ENCODE results near the gene INTS1.
"Not testable (repeated sequence)": the region's sequence is repeated elsewhere in the genome, so short reads cannot be mapped to it uniquely, and the experiment has no call there.

The INTS1 gene

DNA sequence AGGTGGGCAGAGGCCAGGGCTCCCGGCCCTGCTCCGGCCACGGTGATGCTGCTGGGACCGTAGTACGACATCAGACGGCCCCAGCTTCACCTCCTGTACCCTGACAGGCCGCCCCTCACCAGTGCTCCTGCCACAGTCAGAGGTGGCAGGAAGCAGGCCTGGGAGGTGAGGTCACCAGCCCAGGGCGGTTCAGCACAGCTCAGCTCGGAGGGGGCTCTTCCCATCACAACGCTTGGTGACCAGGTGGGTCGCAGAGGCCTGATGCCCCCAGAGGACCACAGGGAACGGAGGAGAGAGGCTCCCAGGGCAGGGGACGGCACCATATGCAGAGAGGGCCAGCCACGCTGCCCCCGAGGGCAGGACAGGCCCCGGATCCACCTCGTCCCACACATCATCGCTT lies 53.8 kb downstream of the INTS1 start:
- Mint-ChIP-seq H3K27me3 (no peaks in the 10 kb centered on the region), H3K4me3 (no peak overlapping the region), H3K27ac (no peak overlapping the region), H3K36me3 (ENCODE audit: low read depth) (no peaks in the 10 kb centered on the region), H3K4me1 (no peaks in the 10 kb centered on the region), H3K9me3 (no peaks in the 10 kb centered on the region)
- ATAC-seq (no peak), DNase-seq (no peak)

DNA sequence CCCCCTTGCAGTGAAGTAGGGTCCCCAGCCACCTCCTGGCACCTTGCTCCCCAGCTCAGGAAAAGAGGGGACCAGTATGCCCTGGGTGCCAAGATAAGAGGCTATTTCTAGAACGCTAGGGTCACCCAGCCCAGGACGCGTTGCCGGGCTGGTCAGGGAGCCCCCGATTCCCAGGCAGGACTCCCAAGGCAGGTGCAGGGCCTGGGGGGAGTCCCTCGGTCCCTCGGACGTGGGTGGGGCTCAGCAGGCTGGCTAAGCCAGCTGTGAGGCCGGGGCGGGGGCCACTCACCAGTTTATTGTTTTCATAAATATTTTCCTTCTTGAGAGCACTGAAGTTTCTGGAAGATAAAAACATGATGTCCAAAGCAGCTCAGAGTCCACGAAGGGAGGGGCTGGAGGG lies 54.2 kb downstream of the INTS1 start:
- H3K9me3 Mint-ChIP-seq: no peaks in the 10 kb centered on the region
- no peak for DNase-seq
- ATAC-seq: no peak
- H3K4me1 Mint-ChIP-seq: no peaks in the 10 kb centered on the region
- H3K4me3 Mint-ChIP-seq: no peak overlapping the region
- H3K36me3 Mint-ChIP-seq (ENCODE audit: low read depth): no peaks in the 10 kb centered on the region
- no peak overlapping the region for H3K27ac Mint-ChIP-seq
- H3K27me3 Mint-ChIP-seq: no peaks in the 10 kb centered on the region

GRCh38 chr7:1449501-1449900 lies 54.7 kb downstream of the INTS1 start:
- no peaks in the 10 kb centered on the region for H3K36me3 Mint-ChIP-seq (ENCODE audit: low read depth)
- H3K27me3 Mint-ChIP-seq: no peaks in the 10 kb centered on the region
- no peak for ATAC-seq
- H3K27ac Mint-ChIP-seq: no peak overlapping the region
- no peak overlapping the region for H3K4me3 Mint-ChIP-seq
- no peaks in the 10 kb centered on the region for H3K9me3 Mint-ChIP-seq
- no peaks in the 10 kb centered on the region for H3K4me1 Mint-ChIP-seq
- DNase-seq: no peak

DNA sequence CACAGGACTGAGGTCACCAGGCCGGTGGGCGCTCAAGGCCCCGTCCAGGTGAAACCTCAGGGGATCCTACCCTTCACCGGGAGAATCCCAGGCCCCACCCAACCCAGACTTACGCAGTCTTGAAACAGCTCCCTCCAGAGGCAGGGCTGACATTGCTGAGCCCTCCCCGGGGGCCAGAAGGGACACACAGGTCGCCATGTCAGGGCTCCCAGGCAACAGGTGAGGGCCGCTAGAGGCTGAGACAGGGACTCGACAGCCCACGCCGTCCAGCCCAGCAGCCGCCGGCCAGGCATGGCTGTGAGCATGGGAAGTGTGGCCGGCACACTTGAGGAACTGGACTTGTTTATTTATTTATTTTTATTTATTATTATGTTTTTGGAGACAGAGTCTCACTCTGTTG lies 55.2 kb downstream of the INTS1 start:
- Mint-ChIP-seq H3K9me3 (no peaks in the 10 kb centered on the region), H3K27ac (no peak overlapping the region)
- ATAC-seq: no peak

DNA sequence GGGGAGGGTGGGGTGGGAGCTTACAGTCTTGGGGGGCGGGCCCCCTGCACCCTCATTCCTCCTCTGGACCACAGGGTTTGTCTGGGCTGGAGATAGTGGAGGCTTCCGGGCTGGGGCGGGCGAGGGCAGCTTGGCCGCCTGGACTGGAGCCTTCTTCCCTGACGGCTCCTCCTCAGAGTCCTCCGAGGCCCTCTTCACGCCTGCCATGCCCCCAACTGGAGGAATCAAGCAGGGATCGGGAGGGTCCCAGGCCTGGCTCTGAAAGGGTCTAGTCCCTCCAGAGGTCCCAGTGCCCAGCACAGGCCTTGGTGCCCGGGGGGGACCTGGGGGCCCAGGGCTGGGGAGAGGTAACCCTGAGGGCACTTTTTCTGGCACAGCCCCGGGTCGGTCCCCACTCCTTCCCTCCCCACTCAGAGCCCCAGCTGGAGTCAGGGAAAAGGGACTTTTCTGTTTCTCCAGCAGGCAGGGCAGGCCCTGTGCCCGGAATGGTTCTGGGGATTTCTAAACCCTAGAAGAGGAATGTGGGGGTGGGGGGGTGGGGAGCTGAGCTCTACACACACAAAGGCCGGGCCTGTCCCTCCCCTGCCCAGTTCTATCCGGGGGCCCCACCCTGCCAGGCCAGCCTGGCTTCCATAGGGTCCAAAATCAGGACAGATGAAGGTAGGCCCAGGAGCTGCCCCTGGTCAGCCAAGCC lies 56.5 kb downstream of the INTS1 start:
- Mint-ChIP-seq H3K4me3 (no peak overlapping the region), H3K27ac (no peak overlapping the region), H3K36me3 (ENCODE audit: low read depth) (no peaks in the 10 kb centered on the region), H3K4me1 (no peaks in the 10 kb centered on the region), H3K9me3 (no peaks in the 10 kb centered on the region), H3K27me3 (no peaks in the 10 kb centered on the region)
- no peak for ATAC-seq
- DNase-seq: no peak

More for the DNA sequence above, 55.2 kb downstream of the INTS1 start:
- Mint-ChIP-seq H3K36me3 (ENCODE audit: low read depth) (no peaks in the 10 kb centered on the region), H3K27me3 (no peaks in the 10 kb centered on the region), H3K4me1 (no peaks in the 10 kb centered on the region), H3K4me3 (no peak overlapping the region)
- DNase-seq: no peak

GRCh38 chr7:1447112-1447511 lies 57.1 kb downstream of the INTS1 start:
- ATAC-seq (no peak), DNase-seq (no peak)
- Mint-ChIP-seq H3K36me3 (ENCODE audit: low read depth) (no peaks in the 10 kb centered on the region), H3K9me3 (no peaks in the 10 kb centered on the region), H3K27me3 (no peaks in the 10 kb centered on the region), H3K27ac (no peak overlapping the region), H3K4me1 (no peaks in the 10 kb centered on the region), H3K4me3 (no peak overlapping the region)

DNA sequence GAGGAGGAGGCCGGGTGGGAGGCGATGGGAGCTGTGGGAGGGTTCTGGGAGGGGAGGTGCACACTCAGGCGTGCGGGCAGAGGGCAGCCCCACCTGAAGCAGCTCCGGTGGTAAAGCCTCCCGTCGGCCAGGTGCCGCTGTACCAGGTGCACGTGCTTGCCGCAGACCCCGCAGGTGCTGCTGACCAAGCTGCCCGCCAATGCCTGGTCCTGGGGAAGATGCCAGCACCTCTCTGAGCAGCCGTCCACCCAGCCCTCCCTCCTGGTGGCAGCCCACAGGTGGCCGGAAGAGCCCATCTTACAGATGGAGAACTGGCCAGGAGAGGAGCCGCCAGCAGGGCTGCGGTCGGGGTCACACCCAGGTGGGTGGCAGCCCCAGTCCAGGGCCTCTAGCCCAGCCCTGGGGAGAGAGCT lies 57.6 kb downstream of the INTS1 start:
- no peaks in the 10 kb centered on the region for H3K27me3 Mint-ChIP-seq
- no peaks in the 10 kb centered on the region for H3K4me1 Mint-ChIP-seq
- ATAC-seq (no peak), DNase-seq (no peak)
- no peak overlapping the region for H3K4me3 Mint-ChIP-seq
- H3K36me3 Mint-ChIP-seq (ENCODE audit: low read depth): no peaks in the 10 kb centered on the region
- H3K9me3 Mint-ChIP-seq: no peaks in the 10 kb centered on the region
- H3K27ac Mint-ChIP-seq: no peak overlapping the region

- not testable (repeated sequence) for ATAC-seq; H3K4me1 Mint-ChIP-seq; H3K4me3 Mint-ChIP-seq; H3K36me3 Mint-ChIP-seq (ENCODE audit: low read depth); DNase-seq; H3K27me3 Mint-ChIP-seq; H3K9me3 Mint-ChIP-seq; H3K27ac Mint-ChIP-seq
Measured at GRCh38 chr7:1446026-1446425, 58.2 kb downstream of the INTS1 start.

- no peaks in the 10 kb centered on the region for H3K27me3 Mint-ChIP-seq
- H3K27ac Mint-ChIP-seq: no peak overlapping the region
- DNase-seq (no peak), ATAC-seq (no peak)
- no peaks in the 10 kb centered on the region for H3K4me1 Mint-ChIP-seq
- no peaks in the 10 kb centered on the region for H3K9me3 Mint-ChIP-seq
- no peak overlapping the region for H3K4me3 Mint-ChIP-seq
- no peaks in the 10 kb centered on the region for H3K36me3 Mint-ChIP-seq (ENCODE audit: low read depth)
Measured at GRCh38 chr7:1445341-1445740, 58.8 kb downstream of the INTS1 start.

GRCh38 chr7:1444925-1445322 lies 59.3 kb downstream of the INTS1 start:
- no peaks in the 10 kb centered on the region for H3K4me1 Mint-ChIP-seq
- ATAC-seq (no peak), DNase-seq (no peak)
- H3K27me3 Mint-ChIP-seq: no peaks in the 10 kb centered on the region
- no peaks in the 10 kb centered on the region for H3K36me3 Mint-ChIP-seq (ENCODE audit: low read depth)
- H3K27ac Mint-ChIP-seq: no peak overlapping the region
- no peak overlapping the region for H3K4me3 Mint-ChIP-seq
- no peaks in the 10 kb centered on the region for H3K9me3 Mint-ChIP-seq

DNA sequence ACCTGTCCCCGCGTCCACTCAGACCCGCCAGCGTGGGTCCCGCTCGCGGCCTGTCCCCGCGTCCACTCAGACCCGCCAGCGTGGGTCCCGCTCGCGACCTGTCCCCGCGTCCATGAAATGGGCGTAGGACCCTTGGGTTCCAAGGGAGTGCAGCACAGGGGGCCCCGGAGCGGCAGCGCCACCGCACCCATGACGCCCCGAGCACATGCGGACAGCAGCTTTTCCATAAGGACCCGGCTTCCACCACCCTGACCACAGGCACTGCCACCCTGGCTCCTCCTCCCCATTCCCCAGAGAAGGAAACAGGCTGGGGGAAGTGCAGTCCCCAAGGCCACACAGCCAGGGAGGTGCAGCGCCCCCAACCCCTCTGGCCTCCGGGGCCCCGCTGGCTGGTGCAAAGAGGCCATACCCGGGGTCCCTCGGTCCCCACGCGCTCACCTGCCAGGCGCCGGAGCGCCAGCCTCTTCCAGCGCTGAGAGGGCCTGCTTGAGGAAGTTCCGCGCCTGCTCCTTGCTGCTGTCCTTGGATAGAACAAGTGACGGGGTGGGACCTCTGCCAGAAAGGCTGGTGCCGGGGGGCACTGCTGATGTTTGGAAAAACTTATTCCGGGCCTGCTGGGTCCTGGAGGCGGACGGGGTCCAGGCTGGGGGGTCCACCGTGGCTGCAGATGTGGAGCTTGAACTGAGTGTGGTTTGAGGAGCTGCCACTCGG lies 59.8 kb downstream of the INTS1 start:
- Mint-ChIP-seq H3K4me1 (no peaks in the 10 kb centered on the region), H3K27me3 (no peaks in the 10 kb centered on the region), H3K36me3 (ENCODE audit: low read depth) (no peaks in the 10 kb centered on the region), H3K27ac (no peak overlapping the region), H3K9me3 (no peaks in the 10 kb centered on the region), H3K4me3 (no peak overlapping the region)
- ATAC-seq (no peak), DNase-seq (no peak)

GRCh38 chr7:1443587-1444200 lies 60.5 kb downstream of the INTS1 start:
- DNase-seq; H3K36me3 Mint-ChIP-seq (ENCODE audit: low read depth); H3K27me3 Mint-ChIP-seq; H3K4me1 Mint-ChIP-seq; H3K4me3 Mint-ChIP-seq; H3K9me3 Mint-ChIP-seq; H3K27ac Mint-ChIP-seq; ATAC-seq: not testable (repeated sequence)

GRCh38 chr7:1442355-1443124 lies 61.6 kb downstream of the INTS1 start:
- no peak for DNase-seq
- no peaks in the 10 kb centered on the region for H3K4me1 Mint-ChIP-seq
- no peak for ATAC-seq
- no peaks in the 10 kb centered on the region for H3K36me3 Mint-ChIP-seq (ENCODE audit: low read depth)
- H3K27ac Mint-ChIP-seq: no peak overlapping the region
- H3K9me3 Mint-ChIP-seq: no peaks in the 10 kb centered on the region
- H3K4me3 Mint-ChIP-seq: no peak overlapping the region
- H3K27me3 Mint-ChIP-seq: no peaks in the 10 kb centered on the region

- ATAC-seq: no peak
- no peaks in the 10 kb centered on the region for H3K36me3 Mint-ChIP-seq (ENCODE audit: low read depth)
- no peaks in the 10 kb centered on the region for H3K4me1 Mint-ChIP-seq
- no peak overlapping the region for H3K27ac Mint-ChIP-seq
- no peak overlapping the region for H3K4me3 Mint-ChIP-seq
- no peaks in the 10 kb centered on the region for H3K27me3 Mint-ChIP-seq
- DNase-seq: no peak
- H3K9me3 Mint-ChIP-seq: no peaks in the 10 kb centered on the region
Measured at GRCh38 chr7:1441615-1442354, 62.4 kb downstream of the INTS1 start.

Data from activated naive CD8-positive, alpha-beta T cell treated with anti-CD3 and anti-CD28 coated beads, Interleukin-2, amount 50 U/mL, for 24 hours (primary cell).